Spleen (tissue), 11 donors: Measurements from ENCODE around the gene GLTP. TPM values are rescaled to one million over a fixed set of nuclear protein-coding genes. Genes with fewer than 3 reads are reported as not detected.
"Not testable (repeated sequence)": the region's sequence is repeated elsewhere in the genome, so short reads cannot be mapped to it uniquely, and the experiment has no call there.

Experiments used
- DNase-seq: peaks from one replicate; pipeline ENCODE4 v3.0.0-alpha.2; 2020
- H3K27ac ChIP-seq, 8 donors: fragments of 200-600 bp; sonication (generic) in 7 of 8; 1 replicate in 4 of 8; 2 replicates in 4 of 8; pipeline versions ENCODE4 v1.5.0 to v1.8.0; 2016 to 2021; ENCODE audit warnings: inconsistent platforms in 4 of 8, mild to moderate bottlenecking in 4 of 8, moderate library complexity in 1 of 8
- H3K27me3 ChIP-seq, 7 donors: fragments of 200-600 bp; sonication (generic) in 6 of 7; replicated peaks in 1 of 7; 1 replicate in 4 of 7; 2 replicates in 3 of 7; pipeline versions ENCODE4 v1.5.0 to v1.8.0; 2016 to 2021; ENCODE audit warnings: inconsistent platforms in 3 of 7, mild to moderate bottlenecking in 1 of 7
- H3K36me3 ChIP-seq, 6 donors: fragments of 200-600 bp; sonication (generic) in 5 of 6; 1 replicate in 4 of 6; 2 replicates in 2 of 6; pipeline versions ENCODE4 v1.5.0 to v1.8.0; 2016 to 2021; ENCODE audit warnings: inconsistent platforms in 2 of 6
- H3K4me1 ChIP-seq, 6 donors: fragments of 200-600 bp; sonication (generic) in 5 of 6; 1 replicate in 3 of 6; 2 replicates in 3 of 6; pipeline versions ENCODE4 v1.5.0 to v1.8.0; 2016 to 2021; ENCODE audit warnings: inconsistent platforms in 3 of 6
- H3K4me3 ChIP-seq, 8 donors: fragments of 200-600 bp; sonication (generic) in 7 of 8; 1 replicate in 4 of 8; 2 replicates in 4 of 8; pipeline versions ENCODE4 v1.5.0 to v1.8.0; 2016 to 2021; ENCODE audit warnings: inconsistent platforms in 4 of 8, mild to moderate bottlenecking in 4 of 8, moderate library complexity in 2 of 8
- H3K9me3 ChIP-seq, 8 donors: fragments of 200-600 bp; sonication (generic) in 7 of 8; 1 replicate in 4 of 8; 2 replicates in 4 of 8; pipeline versions ENCODE4 v1.5.0 to v1.8.0; 2016 to 2021; ENCODE audit warnings: inconsistent platforms in 4 of 8
- POLR2A ChIP-seq, 3 donors: fragments of 450-650 bp; IDR thresholded peaks; one replicate each; pipeline ENCODE4 v1.5.1; 2017; ENCODE audit warnings: antibody characterized with exemption in 3 of 3, mild to moderate bottlenecking in 1 of 3
- POLR2AphosphoS5 ChIP-seq, 3 donors: sonication (generic); formaldehyde crosslinking; IDR thresholded peaks; one replicate each; pipeline ENCODE4 v1.5.1; 2017; ENCODE audit warnings: antibody characterized with exemption in 3 of 3
- WGBS, 5 donors: extraction: QIAGEN DNeasy Blood & Tissue Kit in 3 of 5; methylation state at CpG; one replicate each; pipeline versions ENCODE4 v1.1.5 to v1.1.7; 2013 to 2018; 5-methylcytosine and 5-hydroxymethylcytosine counted together
- intact Hi-C: fragments of 100-400 bp; cut with DNase I; formaldehyde crosslinking; loops from one replicate; pipeline ENCODE4 v1.15.0; 2023; ENCODE audit warnings: low total_unique reads
- polyA plus RNA-seq, 3 donors: library from polyadenylated mRNA; stranded (reverse); fragments of 200-250 nt; gene quantifications; one replicate each; pipeline ENCODE4 v1.2.1, GENCODE V29; 2013
- total RNA-seq, 7 donors: library from RNA; depleted of rRNA in 3 of 7; stranded (reverse); fragments of >200 nt in 3 of 7; fragmentation: NEBNext Ultra II Directional in 4 of 7; extraction: Animal tissue kit (Norgen Biotek cat#: 25700) in 4 of 7; gene quantifications; one replicate each; pipeline versions ENCODE4 v1.1.0 to v1.2.1, GENCODE V29; 2016 to 2021
- TF ChIP-seq, protein P1 (sequence below), 11 experiments: fragments of 200-600 bp in 7 of 11; fragments of 450-650 bp in 4 of 11; sonication (generic) in 4 of 11; IDR thresholded peaks in 8 of 11; conservative IDR thresholded peaks in 3 of 11; 1 replicate in 7 of 11; 2 replicates in 4 of 11; pipeline versions ENCODE4 v1.4.0 to v1.8.0; 2016 to 2021; ENCODE audit warnings: antibody characterized with exemption in 11 of 11, inconsistent platforms in 4 of 11, mild to moderate bottlenecking in 1 of 11
- donor health status: healthy with polysubstance abuse.
- donor health status: DM: no; HTN: no; CAD: no; lungs with moderate emphysema.
- donor health status: DM: no; HTN: no; CAD: no.
- donor health status: Bipolar disorder and iron deficiency.
- donor health status: healthy.
- donor health status: DM: no; HTN: no; CAD: no.
- donor health status: DM: yes; HTN: yes; CAD: no.

Gene GLTP
- total and polyA plus RNA-seq, 10 donors = 25.6 to 45.5 (median 31.8) TPM

DNA sequence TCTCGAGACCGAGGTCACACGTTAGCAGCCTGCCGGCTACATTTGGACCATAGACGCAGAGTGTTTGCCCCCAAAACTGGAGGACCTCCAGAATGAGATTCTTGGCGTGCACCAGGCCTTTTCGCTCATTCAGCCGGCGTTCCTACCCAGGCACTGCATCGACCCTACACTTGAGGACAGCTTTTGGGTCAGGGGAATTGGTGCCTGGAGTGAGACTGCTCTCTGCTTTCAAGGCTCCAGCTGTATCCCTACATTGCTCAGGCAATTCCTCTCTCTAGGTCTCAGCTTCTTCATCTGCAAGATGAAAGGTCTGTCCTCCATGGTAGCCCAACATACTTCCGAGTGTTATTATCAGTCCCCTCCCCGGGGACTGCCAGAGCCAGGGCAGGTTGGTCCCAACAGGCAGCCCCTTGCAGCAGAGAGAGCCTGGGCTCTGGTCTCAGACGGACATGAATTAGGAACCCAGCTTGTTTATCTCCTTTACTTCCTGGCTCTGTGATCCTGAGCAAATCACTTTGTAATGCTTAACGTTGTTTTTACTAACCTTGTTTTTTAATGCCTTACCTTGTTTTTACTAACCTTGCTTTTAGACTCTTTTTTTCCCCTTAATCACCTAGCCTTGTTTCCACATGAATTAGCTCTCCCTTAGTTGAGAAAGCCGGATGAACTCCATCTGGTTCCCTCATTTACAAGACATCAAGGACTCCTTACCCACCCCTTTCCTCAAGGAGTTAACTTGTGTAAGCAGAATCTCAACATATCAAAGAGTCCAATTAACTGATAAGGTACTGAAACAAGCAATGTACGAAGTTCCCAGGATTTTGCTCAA, 20.6 kb upstream of the GLTP start:
- Histone ChIP-seq H3K9me3 (no peaks in the 10 kb centered on the region), H3K36me3 (peaks cover 2 to 37% (median 33%) of the 10 kb centered on the region in 6 donors), H3K27ac (peak overlapping the region in 7 of 8 donors; percentile 66 to 90 (median 85)), H3K27me3 (no peaks in the 10 kb centered on the region), H3K4me1 (peaks cover 13 to 42% (median 31%) of the 10 kb centered on the region in 6 donors), H3K4me3 (peak overlapping the region; percentile 73 to 97 (median 91))
- TF ChIP-seq, protein P1, sequence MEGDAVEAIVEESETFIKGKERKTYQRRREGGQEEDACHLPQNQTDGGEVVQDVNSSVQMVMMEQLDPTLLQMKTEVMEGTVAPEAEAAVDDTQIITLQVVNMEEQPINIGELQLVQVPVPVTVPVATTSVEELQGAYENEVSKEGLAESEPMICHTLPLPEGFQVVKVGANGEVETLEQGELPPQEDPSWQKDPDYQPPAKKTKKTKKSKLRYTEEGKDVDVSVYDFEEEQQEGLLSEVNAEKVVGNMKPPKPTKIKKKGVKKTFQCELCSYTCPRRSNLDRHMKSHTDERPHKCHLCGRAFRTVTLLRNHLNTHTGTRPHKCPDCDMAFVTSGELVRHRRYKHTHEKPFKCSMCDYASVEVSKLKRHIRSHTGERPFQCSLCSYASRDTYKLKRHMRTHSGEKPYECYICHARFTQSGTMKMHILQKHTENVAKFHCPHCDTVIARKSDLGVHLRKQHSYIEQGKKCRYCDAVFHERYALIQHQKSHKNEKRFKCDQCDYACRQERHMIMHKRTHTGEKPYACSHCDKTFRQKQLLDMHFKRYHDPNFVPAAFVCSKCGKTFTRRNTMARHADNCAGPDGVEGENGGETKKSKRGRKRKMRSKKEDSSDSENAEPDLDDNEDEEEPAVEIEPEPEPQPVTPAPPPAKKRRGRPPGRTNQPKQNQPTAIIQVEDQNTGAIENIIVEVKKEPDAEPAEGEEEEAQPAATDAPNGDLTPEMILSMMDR (IDR thresholded peaks at IDR 0.05 in 8 of 11, conservative IDR thresholded peaks at IDR 0.05 in 3 of 11) = no peak
- no peak for TF ChIP-seq POLR2A (IDR thresholded peaks at IDR 0.05)
- TF ChIP-seq POLR2AphosphoS5 (IDR thresholded peaks at IDR 0.05) = no peak
- DNase-seq = no peak
- WGBS, 5 donors = 5 to 8% (median 8%) methylated on average over 15 to 16 of the region's 16 CpGs
- intact Hi-C loops = no loop called here

DNA sequence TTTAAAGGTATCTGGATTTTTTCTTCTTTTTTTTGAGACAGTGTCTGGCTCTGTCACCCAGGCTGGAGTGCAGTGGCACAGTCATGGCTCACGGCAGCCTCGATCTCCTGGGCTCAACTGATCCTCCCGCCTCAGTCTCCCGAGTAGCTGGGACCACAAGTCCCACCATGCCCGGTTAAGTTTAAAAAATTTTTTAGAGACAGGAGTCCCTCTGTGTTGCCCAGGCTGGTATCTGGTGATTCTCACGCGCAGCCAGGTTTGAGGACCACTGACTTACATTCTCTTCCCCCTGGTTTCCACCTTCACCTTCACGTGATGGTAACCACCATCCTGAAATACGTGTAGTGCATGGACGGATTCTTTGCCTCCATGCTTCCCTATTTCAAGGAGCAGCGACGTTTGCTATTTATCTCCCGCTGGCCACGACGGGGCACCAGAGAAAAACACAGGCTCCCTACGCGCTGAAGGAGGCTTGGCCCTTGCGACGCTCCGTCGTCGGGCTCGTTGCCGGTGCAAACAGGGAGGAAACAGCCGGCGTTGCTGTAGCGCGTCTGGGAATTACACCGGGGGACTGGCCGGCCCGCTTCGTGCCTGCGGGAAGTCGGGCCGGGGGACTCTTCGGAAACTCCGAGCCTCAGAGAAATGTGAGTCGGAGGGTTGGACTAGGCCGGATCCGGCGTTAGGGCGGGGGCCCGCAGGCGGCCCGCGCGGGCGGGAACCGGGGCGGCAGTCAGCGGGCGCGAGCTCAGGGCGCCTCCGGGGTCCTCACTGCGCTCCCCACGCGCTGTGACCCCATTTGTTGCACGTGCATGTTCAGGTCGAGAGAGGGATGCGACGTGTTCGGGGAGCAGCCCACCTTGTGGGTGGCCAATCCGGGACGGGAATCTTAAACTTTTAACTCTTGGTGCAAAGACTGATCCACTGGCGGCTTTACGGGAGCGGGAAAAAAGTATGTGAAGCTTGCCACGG, 19.7 kb upstream of the GLTP start, which contains the start of gene TCHP:
TCHP (plus strand) TSS at position 492 of the 969 bp plus-strand sequence. CDS start 2,753 bp downstream, outside the sequence.
- peak within 1 kb of the TSS; percentile 73 to 97 (median 91) for H3K4me3 ChIP-seq
- TF ChIP-seq POLR2A (IDR thresholded peaks at IDR 0.05) = peak in 1 of 3 donors; percentile 48
- peak; percentile 94 to 97 (median 95) for TF ChIP-seq POLR2AphosphoS5 (IDR thresholded peaks at IDR 0.05)
- TF ChIP-seq, protein P1 (IDR thresholded peaks at IDR 0.05 in 8 of 11, conservative IDR thresholded peaks at IDR 0.05 in 3 of 11) = peak in 8 of 11 experiments; percentile 10 to 42 (median 32)
- H3K4me1 ChIP-seq = peaks cover 13 to 42% (median 31%) of the 10 kb centered on the region in 6 donors
- intact Hi-C loops = no loop called here
- no peaks in the 10 kb centered on the region for H3K9me3 ChIP-seq
- H3K27ac ChIP-seq = peak within 1 kb of the TSS; percentile 66 to 90 (median 85)
- H3K36me3 ChIP-seq = peaks cover 2 to 28% (median 24%) of the 10 kb centered on the region in 6 donors
- 1 to 3% (median 2%) methylated on average over 37 to 69 of the region's 69 CpGs for WGBS, 5 donors
- H3K27me3 ChIP-seq = no peaks in the 10 kb centered on the region
- peak; percentile 96 for DNase-seq

DNA sequence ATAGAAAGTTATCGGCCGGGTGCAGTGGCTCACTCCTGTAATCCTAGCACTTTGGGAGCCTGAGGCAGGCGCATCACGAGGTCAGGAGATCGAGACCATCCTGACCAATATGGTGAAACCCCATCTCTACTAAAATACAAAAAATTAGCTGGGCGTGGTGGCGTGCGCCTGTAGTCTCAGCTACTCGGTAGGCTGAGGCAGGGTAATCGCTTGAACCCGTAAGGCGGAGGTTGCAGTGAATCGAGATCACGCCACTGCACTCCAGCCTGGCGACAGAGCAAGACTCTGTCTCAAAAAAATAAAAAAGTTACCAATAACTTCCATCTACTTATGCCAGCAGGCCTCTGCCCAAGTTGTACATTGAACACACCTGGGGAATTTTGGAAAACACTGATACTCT, 19.0 kb upstream of the GLTP start:
- intact Hi-C loops, DNase-seq, H3K9me3 ChIP-seq, H3K27me3 ChIP-seq: not testable (repeated sequence)
- Histone ChIP-seq H3K36me3 (peaks cover 0 to 21% (median 16%) of the 10 kb centered on the region in 6 donors), H3K27ac (peak overlapping the region; percentile 66 to 90 (median 85)), H3K4me3 (peak overlapping the region in 5 of 8 donors; percentile 85 to 97 (median 91)), H3K4me1 (peaks cover 13 to 42% (median 31%) of the 10 kb centered on the region in 6 donors)
- WGBS, 5 donors = 87 to 95% (median 91%) methylated on average over 15 of the region's 15 CpGs

- WGBS, 5 donors = 78 to 85% (median 84%) methylated on average over 6 of the region's 6 CpGs
- Histone ChIP-seq H3K4me1 (peaks cover 13 to 48% (median 39%) of the 10 kb centered on the region in 6 donors), H3K4me3 (no peak overlapping the region), H3K9me3 (no peaks in the 10 kb centered on the region), H3K27ac (no peak overlapping the region), H3K36me3 (no peaks in the 10 kb centered on the region), H3K27me3 (no peaks in the 10 kb centered on the region)
- intact Hi-C loops = no loop called here
- no peak for TF ChIP-seq POLR2AphosphoS5 (IDR thresholded peaks at IDR 0.05)
- TF ChIP-seq POLR2A (IDR thresholded peaks at IDR 0.05) = no peak
- TF ChIP-seq, protein P1 (IDR thresholded peaks at IDR 0.05 in 8 of 11, conservative IDR thresholded peaks at IDR 0.05 in 3 of 11) = no peak
- DNase-seq = no peak
Observed at GRCh38 chr12:109897029-109897428, 16.7 kb upstream of the GLTP start.
